Neural cell (in vitro differentiated cells): Measurements from ENCODE around the gene OTOA.
"Not testable (repeated sequence)": the region's sequence is repeated elsewhere in the genome, so short reads cannot be mapped to it uniquely, and the experiment has no call there.

ENCODE experiments used
- CTCF ChIP-seq: fragments of 450-650 bp; IDR thresholded peaks from 2 replicates; pipeline ENCODE4 v1.5.1; 2014; ENCODE audit warnings: antibody characterized with exemption, mild to moderate bottlenecking, moderate library complexity; ENCODE audit not compliant: poor library complexity, severe bottlenecking
- EP300 ChIP-seq: fragments of 450-650 bp; conservative IDR thresholded peaks from 2 replicates; pipeline ENCODE4 v1.6.1; 2014; ENCODE audit warnings: antibody characterized with exemption, mild to moderate bottlenecking, moderate library complexity; ENCODE audit not compliant: poor library complexity, severe bottlenecking
- EZH2 ChIP-seq: fragments of 200-600, 300-800 bp; shearing (Covaris generic), sonication (generic); IDR thresholded peaks from 2 replicates; pipeline ENCODE4 v1.6.1; 2014; ENCODE audit warnings: antibody characterized with exemption, low read length, borderline replicate concordance, mild to moderate bottlenecking; ENCODE audit not compliant: insufficient read depth, poor library complexity, severe bottlenecking
- POLR2AphosphoS5 ChIP-seq: IDR thresholded peaks from 2 replicates; pipeline ENCODE4 v1.6.1; 2012
- REST ChIP-seq: IDR thresholded peaks from 2 replicates; pipeline ENCODE4 v1.6.1; 2012; ENCODE audit warnings: borderline replicate concordance
- TAF1 ChIP-seq: IDR thresholded peaks from 2 replicates; pipeline ENCODE4 v1.6.1; 2012; ENCODE audit warnings: low read depth

- TF ChIP-seq POLR2AphosphoS5, EP300, CTCF, TAF1, REST, EZH2: not testable (repeated sequence)
Measured at GRCh38 chr16:21798601-21799000, 134.8 kb downstream of the OTOA start.
